ENCODE data around the gene SPINT1.
A peak's percentile ranks its signal among the peaks of the same experiment; 100 is the strongest.
"Not testable (repeated sequence)": the region's sequence is repeated elsewhere in the genome, so short reads cannot be mapped to it uniquely, and the experiment has no call there.

SPINT1 gene

GRCh38 chr15:40858706-40859105 lies 14.9 kb downstream of the SPINT1 start:
- no peak for DNase-seq (ENCODE audit: low read depth in 2 of 2)

- peak; percentile 75 to 84 for DNase-seq (ENCODE audit: low read depth in 2 of 2)
These were observed 15.5 kb downstream of the SPINT1 start for GRCh38 chr15:40859206-40859851.

GRCh38 chr15:40861147-40861546 lies 17.3 kb downstream of the SPINT1 start:
- not testable (repeated sequence) for DNase-seq (ENCODE audit: low read depth in 2 of 2)

DNA sequence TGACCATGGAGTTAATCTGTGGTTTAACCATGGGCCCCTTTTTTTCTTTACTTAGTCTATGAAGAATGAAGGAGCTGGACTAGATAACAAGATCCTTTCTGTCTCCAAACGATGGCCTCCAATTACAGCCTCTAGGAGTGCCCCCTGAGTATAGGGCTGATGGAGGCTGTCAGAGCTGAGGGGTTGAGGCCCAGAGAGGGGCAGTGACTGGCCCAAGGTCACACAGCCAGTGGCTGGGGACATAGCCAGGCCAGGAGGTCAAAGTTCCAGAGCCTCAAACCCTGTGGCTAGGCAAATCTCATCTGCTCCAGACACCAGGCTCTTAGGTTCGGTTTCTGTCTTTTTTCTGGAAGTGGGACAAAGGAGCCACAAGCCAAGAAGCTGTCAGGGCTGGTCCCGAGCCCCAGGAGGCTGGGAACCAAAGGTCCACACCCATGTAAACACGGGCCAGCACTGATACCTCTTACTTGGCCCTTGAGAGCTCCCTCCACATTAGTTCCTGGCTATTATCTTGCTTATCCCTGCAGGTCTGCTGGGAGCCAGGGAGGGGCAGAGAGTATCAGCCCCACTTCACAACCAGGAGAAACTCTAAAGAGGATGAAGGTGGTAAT lies 19.9 kb downstream of the SPINT1 start:
- no peak for DNase-seq (ENCODE audit: low read depth in 2 of 2)

DNA sequence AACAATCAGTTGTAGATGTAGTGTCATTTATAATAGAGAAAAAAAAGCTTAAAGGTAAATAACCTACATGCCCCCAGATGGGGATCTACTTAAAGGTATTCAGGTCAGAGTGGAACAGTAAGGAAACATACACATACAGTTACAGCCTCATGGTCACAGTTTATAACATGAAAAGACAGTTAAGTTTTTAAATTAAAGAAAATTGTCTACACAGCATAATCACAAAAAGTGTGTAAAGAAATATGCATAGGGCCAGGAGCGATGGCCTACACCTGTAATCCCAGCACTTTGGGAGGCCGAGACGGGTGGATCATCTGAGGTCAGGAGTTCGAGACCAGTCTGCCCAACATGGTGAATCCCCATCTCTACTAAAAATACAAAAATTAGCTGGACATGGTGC lies 23.4 kb downstream of the SPINT1 start:
- no peak for DNase-seq (ENCODE audit: low read depth in 2 of 2)

DNA sequence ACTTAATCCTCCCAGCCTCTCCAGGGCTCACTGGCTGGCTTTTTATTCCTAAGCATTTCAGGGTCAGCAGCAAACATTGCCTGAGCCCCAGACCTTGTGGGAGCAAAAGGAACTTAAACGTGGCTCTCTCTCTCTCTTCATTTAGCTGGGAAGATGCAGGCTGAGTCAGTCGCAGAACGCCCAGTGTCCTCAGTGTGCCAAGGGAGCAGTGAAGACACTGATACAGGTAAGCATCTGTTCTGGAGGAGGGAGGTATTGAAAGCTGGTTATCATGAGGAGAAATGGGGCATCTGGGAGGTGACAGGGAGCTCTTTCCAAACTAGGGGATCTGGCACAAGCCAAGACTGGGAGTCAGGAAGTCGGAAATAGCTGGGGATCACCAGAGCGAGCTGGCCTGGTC lies 25.8 kb downstream of the SPINT1 start:
- no peak for DNase-seq (ENCODE audit: low read depth in 2 of 2)

DNA sequence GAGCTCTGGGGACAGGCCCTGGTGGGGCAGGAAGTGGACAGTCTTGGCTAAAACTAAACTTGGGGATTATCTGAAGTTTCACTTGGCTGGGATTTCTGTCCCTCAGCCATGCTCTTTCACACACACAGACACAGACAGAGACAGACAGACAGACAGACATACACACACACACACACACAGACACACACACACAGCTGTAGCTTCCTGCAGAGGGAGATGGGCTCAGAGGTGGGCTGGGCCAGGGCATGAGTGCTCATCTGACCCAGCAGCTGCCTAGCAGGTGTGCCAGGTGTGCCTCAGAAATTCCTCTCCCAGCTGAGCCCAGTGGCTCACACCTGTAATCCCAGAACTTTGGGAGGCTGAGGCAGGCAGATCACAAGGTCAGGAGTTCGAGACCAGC lies 26.9 kb downstream of the SPINT1 start:
- no peak for DNase-seq (ENCODE audit: low read depth in 2 of 2)

DNA sequence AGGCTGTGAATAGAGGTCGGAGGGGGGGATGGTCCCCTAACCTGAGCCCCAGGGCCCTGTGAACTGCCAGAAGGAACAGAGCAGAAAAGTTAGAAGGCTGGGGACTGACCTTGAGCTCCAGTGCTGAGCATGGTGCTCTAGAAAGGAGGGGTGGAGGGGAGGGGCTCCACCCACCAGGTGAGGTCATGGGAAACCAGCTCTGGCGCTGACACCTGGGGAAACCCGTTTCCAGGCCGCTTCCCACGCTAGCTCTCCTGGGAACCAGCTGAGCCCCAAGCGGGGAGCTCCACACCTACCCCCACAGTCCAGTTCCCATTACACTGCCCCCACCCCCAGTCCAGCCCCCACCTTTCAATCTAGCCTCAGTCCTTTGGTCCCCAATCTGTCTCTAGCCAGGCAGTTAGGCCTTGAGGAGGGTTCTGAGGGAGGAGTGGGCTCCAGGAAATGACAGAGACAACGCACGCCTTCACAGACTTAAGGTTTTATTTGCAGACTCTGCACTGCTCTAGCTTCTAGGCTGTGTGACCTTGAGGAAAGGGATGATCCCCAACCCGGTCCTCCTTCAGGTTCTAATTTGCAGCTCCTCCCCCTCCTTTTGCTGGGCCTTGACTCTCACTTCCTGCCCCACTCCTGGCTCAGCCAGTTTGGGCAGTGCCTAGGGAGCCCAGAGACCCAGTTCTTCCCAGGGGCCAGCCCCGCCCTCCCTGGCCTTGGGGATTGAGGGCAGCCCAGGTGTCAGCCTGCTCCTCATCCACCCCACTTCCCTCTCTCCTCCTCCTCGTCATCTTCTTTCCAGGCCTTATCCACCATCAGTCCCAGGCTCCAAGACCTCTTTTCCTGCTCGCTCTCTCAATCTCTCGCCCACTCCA lies 28.1 kb downstream of the SPINT1 start:
- DNase-seq (ENCODE audit: low read depth in 2 of 2), result peak in 1 of 2 donors; percentile 43

GRCh38 chr15:40872791-40873693 lies 29.2 kb downstream of the SPINT1 start:
- no peak for DNase-seq (ENCODE audit: low read depth in 2 of 2)

DNA sequence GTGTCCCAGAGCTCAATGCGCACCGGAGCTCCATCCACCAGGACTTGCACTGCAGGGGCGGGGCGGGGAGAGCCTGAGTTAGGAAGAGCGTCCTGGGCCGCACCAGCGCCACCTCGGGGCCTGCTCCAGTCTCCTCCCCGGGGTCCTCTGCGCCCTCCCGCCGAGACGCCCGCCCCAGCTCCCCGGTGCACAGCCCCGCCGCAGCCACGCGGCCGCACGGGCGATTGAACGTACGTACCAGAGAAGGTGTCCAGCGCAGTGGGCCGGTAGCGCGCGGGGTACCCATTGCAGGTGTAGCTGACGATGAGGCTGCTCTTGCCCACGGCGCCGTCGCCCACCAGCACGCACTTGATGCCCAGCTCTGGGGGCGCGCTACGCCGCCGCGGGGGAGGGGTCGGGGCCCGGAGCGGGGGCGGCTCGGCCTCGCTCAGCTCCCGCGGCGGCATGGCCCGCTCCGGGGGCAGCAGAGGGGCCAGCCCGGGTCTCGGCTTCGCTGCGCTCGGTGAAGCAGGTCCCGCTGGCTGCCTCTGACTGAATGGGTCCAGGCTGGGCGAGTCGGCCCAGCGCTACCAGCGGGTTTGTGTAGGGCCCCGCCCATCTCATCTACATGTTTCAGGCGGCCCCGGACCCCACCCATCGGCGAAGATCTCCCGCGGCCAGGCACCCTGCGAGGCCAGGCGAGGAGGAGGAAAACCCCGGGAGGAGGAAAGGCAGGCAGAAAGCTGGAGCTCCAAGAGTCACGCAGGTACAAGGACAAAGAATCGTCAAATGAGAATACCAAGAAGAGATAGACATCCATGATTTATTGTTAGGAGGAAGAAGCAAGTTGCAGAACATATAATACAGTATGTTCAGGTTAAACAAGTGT lies 30.1 kb downstream of the SPINT1 start, which contains the start of gene RHOV:
RHOV (minus strand) TSS at position 541 of the 868 bp plus-strand sequence; CDS start at position 446, 95 bp downstream.
- peak; percentile 27 to 45 for DNase-seq (ENCODE audit: low read depth in 2 of 2)

DNA sequence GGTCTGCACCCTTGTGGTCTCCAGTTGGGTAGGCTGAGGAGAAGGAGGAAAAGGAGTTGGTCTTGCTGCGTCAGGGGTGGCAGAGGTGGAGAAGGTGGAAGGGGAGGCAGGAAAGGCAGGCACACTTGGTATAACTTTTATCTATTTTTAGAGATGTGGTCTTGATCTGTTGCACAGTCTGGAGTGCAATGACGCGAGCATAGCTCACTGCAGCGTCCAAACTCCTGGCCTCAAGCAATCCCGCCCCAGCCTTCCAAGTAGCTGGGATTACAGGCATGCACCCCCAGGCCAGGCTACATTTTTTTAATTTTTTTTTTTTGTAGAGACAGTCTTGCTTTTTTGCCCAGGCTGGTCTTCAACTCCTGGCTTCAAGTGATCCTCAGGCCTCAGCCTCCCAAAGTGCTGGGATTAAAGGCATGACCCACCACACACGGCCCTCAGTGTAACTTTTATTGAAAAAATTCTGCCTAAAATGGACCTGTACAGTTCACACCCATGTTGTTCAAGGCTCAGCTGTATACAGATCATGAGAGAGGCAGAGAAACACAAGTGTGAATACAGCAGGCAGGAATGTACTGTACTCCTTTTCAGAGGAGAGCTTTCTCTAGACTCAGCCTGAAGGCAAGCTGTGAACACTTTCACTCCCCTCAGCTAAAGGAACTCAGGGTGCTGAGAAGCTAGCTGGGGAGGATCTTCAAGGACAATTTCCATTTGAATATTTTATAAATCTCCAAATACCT lies 32.3 kb downstream of the SPINT1 start:
- no peak for DNase-seq (ENCODE audit: low read depth in 2 of 2)

- DNase-seq (ENCODE audit: low read depth in 2 of 2), result no peak
These were observed 33.8 kb downstream of the SPINT1 start for GRCh38 chr15:40877694-40878093.

DNA sequence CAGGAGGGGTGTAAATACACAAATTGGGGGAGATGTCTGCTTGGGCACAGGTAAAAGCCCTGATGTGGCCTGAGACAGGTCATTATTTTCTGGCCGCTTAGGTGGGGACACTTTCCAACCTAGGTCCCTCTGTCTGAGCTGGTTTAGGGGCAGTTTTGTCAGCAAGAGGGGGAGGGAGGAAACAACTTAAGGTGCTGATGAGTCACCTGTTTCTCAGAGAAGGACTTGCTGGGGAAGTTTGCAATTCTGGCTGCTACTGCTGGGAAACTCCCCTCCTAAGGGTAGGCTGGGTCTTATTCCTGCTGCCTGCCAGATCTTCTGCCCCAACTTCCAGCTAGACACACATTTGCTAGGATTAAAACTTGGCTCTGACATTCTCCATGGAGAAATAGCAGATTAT lies 34.9 kb downstream of the SPINT1 start:
- DNase-seq (ENCODE audit: low read depth in 2 of 2), result peak in 1 of 2 donors; percentile 37

DNA sequence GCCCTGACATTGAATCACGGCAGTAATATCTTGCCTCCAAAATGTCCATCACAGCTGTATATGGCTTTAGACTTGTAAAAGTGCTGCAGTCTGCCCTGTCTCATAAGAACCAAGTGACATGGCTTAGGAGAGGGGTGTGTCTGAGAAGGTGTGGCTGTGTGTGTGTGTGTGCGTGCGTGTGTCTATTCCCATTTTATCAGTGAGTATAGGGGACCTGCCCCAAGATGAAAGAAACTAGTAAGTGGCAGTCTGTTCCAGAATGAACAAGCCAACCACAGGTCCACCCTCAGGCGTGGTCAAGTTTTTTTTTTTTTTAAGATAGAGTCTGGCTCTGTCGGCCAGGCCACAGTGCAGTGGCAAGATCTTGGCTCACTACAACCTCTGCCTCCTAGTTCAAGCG lies 35.8 kb downstream of the SPINT1 start:
- no peak for DNase-seq (ENCODE audit: low read depth in 2 of 2)

DNA sequence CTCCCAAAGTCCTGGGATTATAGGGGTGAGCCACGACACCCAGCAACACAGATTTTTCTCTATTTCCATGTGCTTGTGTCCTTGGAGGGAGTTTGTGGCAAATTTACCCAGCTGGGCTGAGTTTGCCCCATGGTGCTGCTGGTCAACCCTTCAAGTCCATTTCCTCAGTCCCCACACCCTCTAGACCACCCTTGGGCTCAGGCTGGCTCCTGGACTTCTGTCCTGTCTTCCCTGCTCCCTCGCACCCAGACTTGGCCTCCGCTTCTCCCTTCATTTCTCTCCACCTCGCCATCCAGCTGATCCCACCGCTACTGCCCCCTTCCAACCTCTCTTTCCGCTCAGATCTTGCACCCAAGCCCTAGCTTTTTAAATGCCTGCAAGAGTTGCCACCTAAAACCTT lies 37.5 kb downstream of the SPINT1 start:
- DNase-seq (ENCODE audit: low read depth in 2 of 2), result no peak

DNA sequence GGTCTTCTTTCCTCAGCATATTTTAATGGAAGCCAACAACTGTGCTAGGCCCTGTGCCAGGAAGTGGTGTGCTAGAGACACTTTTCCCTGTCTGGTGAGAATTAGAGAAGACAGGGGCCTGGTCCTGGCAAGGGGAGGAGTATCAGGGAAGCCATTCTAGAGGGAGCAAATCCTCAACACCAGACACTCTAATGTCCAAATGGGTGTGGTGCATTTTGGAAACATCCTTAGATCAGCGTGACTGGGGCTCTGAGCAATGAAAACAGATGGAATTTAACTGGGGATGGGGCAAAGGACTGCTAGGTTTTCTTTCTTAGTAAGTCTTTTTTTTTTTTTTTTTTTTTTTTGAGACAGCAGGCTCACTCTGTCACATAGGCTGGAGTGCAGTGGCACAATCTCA lies 42.7 kb downstream of the SPINT1 start:
- no peak for DNase-seq (ENCODE audit: low read depth in 2 of 2)

DNA sequence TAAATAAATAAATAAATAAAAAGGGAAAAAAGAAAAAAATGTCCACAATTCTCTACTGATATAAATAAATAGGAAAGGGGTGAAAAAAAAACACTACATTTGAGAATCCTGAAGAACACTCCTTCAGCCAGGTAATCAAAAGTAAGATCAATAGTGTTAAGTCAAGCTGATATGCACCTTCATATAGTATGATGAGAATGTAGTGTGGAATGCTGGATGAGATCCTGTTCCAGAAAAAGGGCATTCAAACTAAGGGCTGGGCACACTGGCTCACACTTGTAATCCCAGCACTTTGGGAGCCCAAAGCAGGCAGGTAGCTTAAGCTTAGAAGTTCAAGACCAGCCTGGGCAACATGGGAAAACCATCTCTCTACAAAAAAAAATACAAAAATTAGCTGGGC lies 45.3 kb downstream of the SPINT1 start:
- no peak for DNase-seq (ENCODE audit: low read depth in 2 of 2)

DNA sequence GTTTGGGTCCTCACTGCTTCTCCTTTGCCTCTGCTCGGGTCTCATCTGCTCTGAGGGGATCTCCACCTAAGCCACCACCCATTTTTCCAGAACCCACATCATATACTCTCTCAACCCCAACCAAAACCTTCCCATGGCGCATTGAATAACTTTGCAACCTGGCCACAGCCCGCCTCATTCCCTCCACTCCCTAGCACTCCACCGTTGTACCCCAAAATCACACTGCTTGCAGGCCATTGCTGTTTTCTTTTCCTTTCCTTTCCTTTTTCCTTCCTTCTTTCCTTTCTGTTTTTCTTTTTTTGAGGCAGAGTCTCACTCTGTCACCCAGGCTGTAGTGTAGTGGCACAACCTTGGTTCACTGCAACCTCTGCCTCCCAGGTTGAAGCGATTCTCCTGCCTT lies 47.3 kb downstream of the SPINT1 start:
- no peak for DNase-seq (ENCODE audit: low read depth in 2 of 2)

GRCh38 chr15:40891810-40892446 lies 48.1 kb downstream of the SPINT1 start:
- DNase-seq (ENCODE audit: low read depth in 2 of 2), result peak in 1 of 2 donors; percentile 13

Data from stimulated activated CD4-positive, alpha-beta T cell treated with anti-CD3 and anti-CD28 coated beads, Interleukin-1b, Interleukin-23, amount 100 ng/mL, for 4 hours (primary cell).